A549 (cell line): ENCODE measurements around the gene LRRC7. TPM values are rescaled to one million over a fixed set of nuclear protein-coding genes. Genes with fewer than 3 reads are reported as not detected.

Experiments used
- ATAC-seq, 2 experiments: fragments of 200-7000 bp in 1 of 2; fragments of >200 bp in 1 of 2; cut with Nextera tagmentation in 1 of 2; cut with Tn5 transposase in 1 of 2; 3 replicates each; pipeline versions ENCODE4 v1.8.0 to v1.9.1; 2018 to 2020; ENCODE audit warnings: mild to moderate bottlenecking in 1 of 2, moderate library complexity in 1 of 2
- CTCF ChIA-PET: fragments of 300-600 bp; sonication (Branson Sonifier 250); formaldehyde crosslinking; extraction: SDS; loops from one replicate; lab custom pipeline; 2021; ENCODE audit warnings: antibody characterized with exemption, inconsistent platforms; lab: Yijun Ruan, JAX
- POLR2A ChIA-PET: fragments of 350-600 bp; formaldehyde crosslinking; extraction: SDS; loops from one replicate; lab custom pipeline; 2021; ENCODE audit warnings: antibody characterized with exemption, inconsistent platforms; lab: Yijun Ruan, JAX
- DNase-seq, 2 experiments: peaks; one replicate each; pipeline versions ENCODE4 v3.0.0 to v3.0.0-alpha.2; 2011 to 2016; ENCODE audit warnings: low read depth in 1 of 2, low spot score in 1 of 2
- FAIRE-seq: peaks from 2 replicates; lab custom pipeline; 2011; peaks lifted over from hg19 to GRCh38; lab: Jason Lieb, UNC
- H3K27ac ChIP-seq, 2 experiments: fragments of >200 bp; sonication (Bioruptor Twin); formaldehyde crosslinking; 3 replicates each; pipeline ENCODE4 v1.5.1; 2016 to 2017
- H3K4me1 ChIP-seq: fragments of >200 bp; sonication (Bioruptor Twin); formaldehyde crosslinking; 3 replicates; pipeline ENCODE4 v1.6.1; 2016
- H3K4me2 ChIP-seq: fragments of >200 bp; sonication (Bioruptor Twin); formaldehyde crosslinking; 3 replicates; pipeline ENCODE4 v1.6.1; 2016
- H3K4me3 ChIP-seq: fragments of >200 bp; sonication (Bioruptor Twin); formaldehyde crosslinking; 3 replicates; pipeline ENCODE4 v1.5.1; 2016
- H3K9me3 ChIP-seq: fragments of >200 bp; sonication (Bioruptor Twin); formaldehyde crosslinking; 3 replicates; pipeline ENCODE4 v1.6.1; 2016
- CHD4 ChIP-seq: fragments of 200-600 bp; sonication (generic); IDR thresholded peaks from 2 replicates; pipeline ENCODE4 v1.6.1; 2016; ENCODE audit warnings: antibody characterized with exemption, mild to moderate bottlenecking, borderline replicate concordance
- EHF ChIP-seq: fragments of 250-450 bp; sonication (Bioruptor Pico); IDR thresholded peaks from 2 replicates; pipeline ENCODE4 v1.5.0; 2020; ENCODE audit warnings: mild to moderate bottlenecking
- EP300 ChIP-seq, 2 experiments: fragments of >200 bp; sonication (Bioruptor Twin); formaldehyde crosslinking; IDR thresholded peaks; 2 replicates in 1 of 2; 3 replicates in 1 of 2; pipeline ENCODE4 v1.6.1; 2016 to 2017
- GATA3 ChIP-seq: IDR thresholded peaks from 2 replicates; pipeline ENCODE4 v1.6.1; 2012; ENCODE audit warnings: borderline replicate concordance
- HDAC2 ChIP-seq: fragments of 200-600 bp; sonication (generic); IDR thresholded peaks from 2 replicates; pipeline ENCODE4 v1.6.1; 2016
- HEYL ChIP-seq: fragments of 250-450 bp; sonication (Bioruptor Pico); IDR thresholded peaks from 2 replicates; pipeline ENCODE4 v1.8.0; 2021; ENCODE audit warnings: mild to moderate bottlenecking, moderate library complexity
- JUN ChIP-seq, 2 experiments: fragments of >200 bp; sonication (Bioruptor Twin); formaldehyde crosslinking; IDR thresholded peaks; 2 replicates in 1 of 2; 3 replicates in 1 of 2; pipeline ENCODE4 v1.6.1; 2016 to 2017
- KDM5A ChIP-seq: fragments of 200-600 bp; sonication (generic); IDR thresholded peaks from 2 replicates; pipeline ENCODE4 v1.6.1; 2016; ENCODE audit warnings: antibody characterized with exemption, mild to moderate bottlenecking
- MAFK ChIP-seq: fragments of 450-650 bp; IDR thresholded peaks from 2 replicates; pipeline ENCODE4 v1.6.1; 2014; ENCODE audit not compliant: partially characterized antibody
- NPAS2 ChIP-seq: fragments of 250-450 bp; sonication (Bioruptor Pico); IDR thresholded peaks from 2 replicates; pipeline ENCODE4 v1.8.0; 2022; ENCODE audit warnings: mild to moderate bottlenecking, moderate library complexity, borderline replicate concordance
- PHF8 ChIP-seq: fragments of 200-600 bp; sonication (generic); IDR thresholded peaks from 2 replicates; pipeline ENCODE4 v1.6.1; 2016; ENCODE audit warnings: low read depth, mild to moderate bottlenecking, antibody characterized with exemption, moderate library complexity, borderline replicate concordance
- POLR2A ChIP-seq: IDR thresholded peaks from 2 replicates; pipeline ENCODE4 v1.6.1; 2012; ENCODE audit warnings: mild to moderate bottlenecking, low read length
- POLR2AphosphoS2 ChIP-seq: conservative IDR thresholded peaks from 2 replicates; pipeline ENCODE4 v1.6.1; 2012; ENCODE audit warnings: low read length, improper control_type of control experiment, inconsistent platforms
- RFX5 ChIP-seq: fragments of 450-650 bp; IDR thresholded peaks from 2 replicates; pipeline ENCODE4 v1.7.1; 2014; ENCODE audit warnings: antibody characterized with exemption, mild to moderate bottlenecking, moderate library complexity
- SMC3 ChIP-seq: fragments of >200 bp; sonication (Bioruptor Twin); formaldehyde crosslinking; IDR thresholded peaks from 3 replicates; pipeline ENCODE4 v1.6.1; 2018; ENCODE audit warnings: inconsistent platforms
- SREBF2 ChIP-seq: fragments of 450-650 bp; IDR thresholded peaks from 2 replicates; pipeline ENCODE4 v1.6.1; 2014; ENCODE audit warnings: mild to moderate bottlenecking, moderate library complexity
- TP53 ChIP-seq: fragments of 250-450 bp; sonication (Bioruptor Pico); IDR thresholded peaks from 2 replicates; pipeline ENCODE4 v1.5.0; 2021; ENCODE audit warnings: mild to moderate bottlenecking, moderate library complexity
- ZC3H11A ChIP-seq: fragments of 450-650 bp; IDR thresholded peaks from 2 replicates; pipeline ENCODE4 v1.6.1; 2014; ENCODE audit warnings: antibody characterized with exemption, mild to moderate bottlenecking
- WGBS: methylation state at CpG from one replicate; pipeline ENCODE4 v1.1.6; 2017; ENCODE audit errors: missing lambda C conversion rate; 5-methylcytosine and 5-hydroxymethylcytosine counted together
- polyA plus RNA-seq, 4 experiments: library from polyadenylated mRNA; depleted of rRNA in 3 of 4; stranded (reverse); fragments of >200 nt; fragmentation: RNase III in 1 of 4; extraction: RNeasy Plus Mini Kit Qiagen cat#74134 plus additional on column Dnase treatment in 1 of 4; gene quantifications; 2 replicates in 3 of 4; 3 replicates in 1 of 4; pipeline ENCODE4 v1.2.3, GENCODE V29; 2011 to 2017
- TF ChIP-seq, protein P1 (sequence below): fragments of 200-600 bp; sonication (generic); IDR thresholded peaks from 2 replicates; pipeline ENCODE4 v1.6.1; 2016; ENCODE audit warnings: antibody characterized with exemption, mild to moderate bottlenecking, moderate library complexity
- TF ChIP-seq, protein P2 (sequence below): fragments of 250-450 bp; sonication (Bioruptor Pico); IDR thresholded peaks from 2 replicates; pipeline ENCODE4 v1.5.0; 2021; ENCODE audit warnings: mild to moderate bottlenecking, moderate library complexity, borderline replicate concordance
- TF ChIP-seq, protein P3 (sequence below): IDR thresholded peaks from 2 replicates; pipeline ENCODE4 v1.6.1; 2012
- TF ChIP-seq, protein P4 (sequence below): IDR thresholded peaks from 2 replicates; pipeline ENCODE4 v1.6.1; 2012
- TF ChIP-seq, protein P5 (sequence below): fragments of 250-450 bp; sonication (Bioruptor Pico); IDR thresholded peaks from 2 replicates; pipeline ENCODE4 v1.5.0; 2020; ENCODE audit warnings: low read depth, mild to moderate bottlenecking, moderate library complexity

The LRRC7 gene
- polyA plus RNA-seq, 2 of the 4 experiments (the other 2 are of a cell fraction): not detected

DNA sequence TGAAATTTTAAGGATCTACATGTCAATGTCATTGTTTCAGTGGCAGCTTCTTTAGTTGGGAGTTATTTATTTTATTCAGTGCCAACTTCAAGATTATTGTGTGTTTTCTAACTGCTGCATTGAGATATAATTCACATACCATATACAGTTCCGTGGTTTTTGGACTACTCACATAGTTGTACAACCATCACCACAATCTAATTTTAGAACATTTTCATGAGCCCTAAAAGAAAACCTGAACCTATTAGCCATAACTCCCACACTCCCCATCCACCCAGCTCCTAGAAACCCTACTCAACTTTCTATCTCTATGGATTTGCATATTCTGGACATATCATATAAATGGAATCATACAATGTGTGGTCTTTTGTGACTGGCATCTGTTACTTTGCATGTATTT is 417.7 kb downstream of the LRRC7 start:
- WGBS: 4% methylated on average over 1 of the region's 1 CpG
- POLR2A ChIA-PET: no interaction called here

DNA sequence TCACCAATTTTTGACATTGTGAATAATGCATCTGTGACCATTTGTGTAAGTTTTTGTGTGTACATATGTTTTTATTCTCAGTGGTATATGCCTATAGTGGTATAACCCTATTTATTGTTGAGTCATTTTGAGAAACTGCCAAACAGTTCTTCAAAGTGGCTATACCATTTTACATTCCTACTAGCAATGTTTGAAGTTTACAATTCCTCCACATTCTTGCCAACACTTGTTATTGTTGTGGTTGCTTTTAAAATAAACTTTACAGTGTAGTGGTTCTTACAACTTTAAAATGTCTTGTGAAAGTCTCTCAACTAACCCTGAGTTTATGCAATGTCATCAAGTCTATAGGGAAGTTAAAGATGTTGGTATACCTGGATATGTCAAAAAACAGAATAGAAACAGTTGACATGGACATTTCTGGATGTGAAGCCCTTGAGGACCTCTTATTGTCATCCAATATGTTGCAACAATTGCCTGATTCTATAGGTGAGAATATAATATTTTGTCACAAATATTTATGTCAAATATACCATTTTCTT is 418.2 kb downstream of the LRRC7 start:
- no peak overlapping the region for H3K4me2 ChIP-seq
- POLR2A ChIA-PET: no interaction called here
- H3K4me1 ChIP-seq: no peaks in the 10 kb centered on the region
- no peak for ATAC-seq
- no peak overlapping the region for H3K27ac ChIP-seq
- TF ChIP-seq HDAC2 (no peak), RFX5 (no peak), POLR2A (no peak), MAFK (peak; percentile 21)
- TF ChIP-seq, protein P1, sequence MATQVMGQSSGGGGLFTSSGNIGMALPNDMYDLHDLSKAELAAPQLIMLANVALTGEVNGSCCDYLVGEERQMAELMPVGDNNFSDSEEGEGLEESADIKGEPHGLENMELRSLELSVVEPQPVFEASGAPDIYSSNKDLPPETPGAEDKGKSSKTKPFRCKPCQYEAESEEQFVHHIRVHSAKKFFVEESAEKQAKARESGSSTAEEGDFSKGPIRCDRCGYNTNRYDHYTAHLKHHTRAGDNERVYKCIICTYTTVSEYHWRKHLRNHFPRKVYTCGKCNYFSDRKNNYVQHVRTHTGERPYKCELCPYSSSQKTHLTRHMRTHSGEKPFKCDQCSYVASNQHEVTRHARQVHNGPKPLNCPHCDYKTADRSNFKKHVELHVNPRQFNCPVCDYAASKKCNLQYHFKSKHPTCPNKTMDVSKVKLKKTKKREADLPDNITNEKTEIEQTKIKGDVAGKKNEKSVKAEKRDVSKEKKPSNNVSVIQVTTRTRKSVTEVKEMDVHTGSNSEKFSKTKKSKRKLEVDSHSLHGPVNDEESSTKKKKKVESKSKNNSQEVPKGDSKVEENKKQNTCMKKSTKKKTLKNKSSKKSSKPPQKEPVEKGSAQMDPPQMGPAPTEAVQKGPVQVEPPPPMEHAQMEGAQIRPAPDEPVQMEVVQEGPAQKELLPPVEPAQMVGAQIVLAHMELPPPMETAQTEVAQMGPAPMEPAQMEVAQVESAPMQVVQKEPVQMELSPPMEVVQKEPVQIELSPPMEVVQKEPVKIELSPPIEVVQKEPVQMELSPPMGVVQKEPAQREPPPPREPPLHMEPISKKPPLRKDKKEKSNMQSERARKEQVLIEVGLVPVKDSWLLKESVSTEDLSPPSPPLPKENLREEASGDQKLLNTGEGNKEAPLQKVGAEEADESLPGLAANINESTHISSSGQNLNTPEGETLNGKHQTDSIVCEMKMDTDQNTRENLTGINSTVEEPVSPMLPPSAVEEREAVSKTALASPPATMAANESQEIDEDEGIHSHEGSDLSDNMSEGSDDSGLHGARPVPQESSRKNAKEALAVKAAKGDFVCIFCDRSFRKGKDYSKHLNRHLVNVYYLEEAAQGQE: no peak
- H3K9me3 ChIP-seq: no peaks in the 10 kb centered on the region
- no peak for FAIRE-seq
- DNase-seq: no peak
- no peak overlapping the region for H3K4me3 ChIP-seq
- CTCF ChIA-PET: no interaction called here

More for the DNA sequence above, 417.7 kb downstream of the LRRC7 start:
- no peak for DNase-seq
- no peaks in the 10 kb centered on the region for H3K4me1 ChIP-seq
- no peak overlapping the region for H3K27ac ChIP-seq
- no peak for ATAC-seq
- FAIRE-seq: no peak
- CTCF ChIA-PET: no interaction called here
- TF ChIP-seq EHF (CRISPR knock-in tag): no peak
- no peak for TF ChIP-seq RFX5
- TF ChIP-seq, protein P2, sequence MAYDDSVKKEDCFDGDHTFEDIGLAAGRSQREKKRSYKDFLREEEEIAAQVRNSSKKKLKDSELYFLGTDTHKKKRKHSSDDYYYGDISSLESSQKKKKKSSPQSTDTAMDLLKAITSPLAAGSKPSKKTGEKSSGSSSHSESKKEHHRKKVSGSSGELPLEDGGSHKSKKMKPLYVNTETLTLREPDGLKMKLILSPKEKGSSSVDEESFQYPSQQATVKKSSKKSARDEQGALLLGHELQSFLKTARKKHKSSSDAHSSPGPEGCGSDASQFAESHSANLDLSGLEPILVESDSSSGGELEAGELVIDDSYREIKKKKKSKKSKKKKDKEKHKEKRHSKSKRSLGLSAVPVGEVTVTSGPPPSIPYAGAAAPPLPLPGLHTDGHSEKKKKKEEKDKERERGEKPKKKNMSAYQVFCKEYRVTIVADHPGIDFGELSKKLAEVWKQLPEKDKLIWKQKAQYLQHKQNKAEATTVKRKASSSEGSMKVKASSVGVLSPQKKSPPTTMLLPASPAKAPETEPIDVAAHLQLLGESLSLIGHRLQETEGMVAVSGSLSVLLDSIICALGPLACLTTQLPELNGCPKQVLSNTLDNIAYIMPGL (CRISPR knock-in tag): no peak
- no peak for TF ChIP-seq HDAC2
- no peak for TF ChIP-seq JUN (IDR thresholded peaks at IDR 0.05)
- no peak for TF ChIP-seq SREBF2
- no peak for TF ChIP-seq ZC3H11A
- TF ChIP-seq, protein P3, sequence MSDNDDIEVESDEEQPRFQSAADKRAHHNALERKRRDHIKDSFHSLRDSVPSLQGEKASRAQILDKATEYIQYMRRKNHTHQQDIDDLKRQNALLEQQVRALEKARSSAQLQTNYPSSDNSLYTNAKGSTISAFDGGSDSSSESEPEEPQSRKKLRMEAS: no peak
- no peak for TF ChIP-seq GATA3
- TF ChIP-seq HEYL (CRISPR knock-in tag): no peak
- TF ChIP-seq NPAS2 (CRISPR knock-in tag): no peak
- TF ChIP-seq TP53 (CRISPR knock-in tag): no peak
- no peak for TF ChIP-seq SMC3
- TF ChIP-seq, protein P4, sequence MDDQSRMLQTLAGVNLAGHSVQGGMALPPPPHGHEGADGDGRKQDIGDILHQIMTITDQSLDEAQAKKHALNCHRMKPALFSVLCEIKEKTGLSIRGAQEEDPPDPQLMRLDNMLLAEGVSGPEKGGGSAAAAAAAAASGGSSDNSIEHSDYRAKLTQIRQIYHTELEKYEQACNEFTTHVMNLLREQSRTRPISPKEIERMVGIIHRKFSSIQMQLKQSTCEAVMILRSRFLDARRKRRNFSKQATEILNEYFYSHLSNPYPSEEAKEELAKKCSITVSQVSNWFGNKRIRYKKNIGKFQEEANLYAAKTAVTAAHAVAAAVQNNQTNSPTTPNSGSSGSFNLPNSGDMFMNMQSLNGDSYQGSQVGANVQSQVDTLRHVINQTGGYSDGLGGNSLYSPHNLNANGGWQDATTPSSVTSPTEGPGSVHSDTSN: no peak
- no peak for TF ChIP-seq CHD4
- TF ChIP-seq, protein P5, sequence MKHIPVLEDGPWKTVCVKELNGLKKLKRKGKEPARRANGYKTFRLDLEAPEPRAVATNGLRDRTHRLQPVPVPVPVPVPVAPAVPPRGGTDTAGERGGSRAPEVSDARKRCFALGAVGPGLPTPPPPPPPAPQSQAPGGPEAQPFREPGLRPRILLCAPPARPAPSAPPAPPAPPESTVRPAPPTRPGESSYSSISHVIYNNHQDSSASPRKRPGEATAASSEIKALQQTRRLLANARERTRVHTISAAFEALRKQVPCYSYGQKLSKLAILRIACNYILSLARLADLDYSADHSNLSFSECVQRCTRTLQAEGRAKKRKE (CRISPR knock-in tag): no peak
- no peak for TF ChIP-seq EP300 (IDR thresholded peaks at IDR 0.05)
- no peak for TF ChIP-seq PHF8
- no peak for TF ChIP-seq POLR2AphosphoS2
- no peak for TF ChIP-seq KDM5A
- H3K4me2 ChIP-seq: no peak overlapping the region
- no peak overlapping the region for H3K4me3 ChIP-seq
- no peaks in the 10 kb centered on the region for H3K9me3 ChIP-seq
